Stimulated activated CD4-positive, alpha-beta T cell treated with anti-CD3 and anti-CD28 coated beads, Interleukin-15, amount 100 ng/mL, for 1 hour (primary cell): Measurements from ENCODE around the gene ABCA3.
A peak's percentile ranks its signal among the peaks of the same experiment; 100 is the strongest.
"Not testable (repeated sequence)": the region's sequence is repeated elsewhere in the genome, so short reads cannot be mapped to it uniquely, and the experiment has no call there.

Experiments used
- DNase-seq, 2 donors: peaks; one replicate each; pipeline ENCODE4 v3.0.0-alpha.2; 2020; ENCODE audit warnings: low read depth in 1 of 2, low spot score in 1 of 2

Gene ABCA3

GRCh38 chr16:2257726-2258125 is 82.8 kb downstream of the ABCA3 start:
- DNase-seq = no peak

GRCh38 chr16:2256531-2257140 is 83.9 kb downstream of the ABCA3 start:
- DNase-seq = no peak

GRCh38 chr16:2253293-2253692 is 87.2 kb downstream of the ABCA3 start:
- DNase-seq = no peak

- DNase-seq = no peak
These were observed 87.8 kb downstream of the ABCA3 start for GRCh38 chr16:2252806-2253148.

GRCh38 chr16:2251296-2252111 is 89.0 kb downstream of the ABCA3 start, which contains the start of gene ECI1:
Gene ECI1, minus strand, starts transcription at chr16:2251587. Its CDS starts 21 bp downstream, at chr16:2251566.
- peak; percentile 64 to 69 for DNase-seq

- peak in 1 of 2 donors; percentile 37 for DNase-seq
These were observed 89.8 kb downstream of the ABCA3 start for GRCh38 chr16:2250652-2251295.

- no peak for DNase-seq
These were observed 94.1 kb downstream of the ABCA3 start for GRCh38 chr16:2246301-2246885.

- no peak for DNase-seq
These were observed 95.4 kb downstream of the ABCA3 start for GRCh38 chr16:2244926-2245795.

GRCh38 chr16:2244301-2244700 is 96.2 kb downstream of the ABCA3 start:
- no peak for DNase-seq

- DNase-seq = no peak
These were observed 96.7 kb downstream of the ABCA3 start for GRCh38 chr16:2243781-2244180.

GRCh38 chr16:2243031-2243528 is 97.4 kb downstream of the ABCA3 start:
- no peak for DNase-seq

- no peak for DNase-seq
These were observed 97.9 kb downstream of the ABCA3 start for GRCh38 chr16:2242598-2242997.

GRCh38 chr16:2240331-2240730 is 100.2 kb downstream of the ABCA3 start:
- DNase-seq = not testable (repeated sequence)

- DNase-seq = no peak
These were observed 101.5 kb downstream of the ABCA3 start for GRCh38 chr16:2238838-2239675.

- DNase-seq = no peak
These were observed 102.2 kb downstream of the ABCA3 start for GRCh38 chr16:2238150-2238837.

GRCh38 chr16:2237493-2238149 is 102.9 kb downstream of the ABCA3 start:
- no peak for DNase-seq

GRCh38 chr16:2237102-2237482 is 103.4 kb downstream of the ABCA3 start:
- no peak for DNase-seq

- DNase-seq = no peak
These were observed 104.0 kb downstream of the ABCA3 start, which contains the start of gene DNASE1L2 for GRCh38 chr16:2236337-2237101. Gene DNASE1L2, plus strand, starts transcription at chr16:2236444. Its CDS starts 373 bp downstream, at chr16:2236817.
